IPS DF 19.7 (cell line): ENCODE measurements around the gene PRADC1.
A peak's percentile ranks its signal among the peaks of the same experiment; 100 is the strongest.

Experiments used
- DNase-seq: peaks from one replicate; pipeline ENCODE4 v3.0.0-alpha.2; 2013; ENCODE audit warnings: low read depth, low spot score

Gene PRADC1

GRCh38 chr2:73235315-73236028 lies 2.4 kb upstream of the PRADC1 start:
- no peak for DNase-seq

GRCh38 chr2:73233932-73234832 lies 1.1 kb upstream of the PRADC1 start, which contains the start of gene CCT7:
Gene CCT7 (plus strand): TSS chr2:73234308. CDS start chr2:73234379, 71 bp downstream.
- peak; percentile 89 for DNase-seq

GRCh38 chr2:73232403-73233153 lies 461 bp downstream of the PRADC1 start:
- no peak for DNase-seq

GRCh38 chr2:73228631-73229030 lies 4.4 kb downstream of the PRADC1 start:
- DNase-seq, result no peak

GRCh38 chr2:73227086-73227485 lies 6.0 kb downstream of the PRADC1 start:
- DNase-seq, result no peak

- DNase-seq, result no peak
Measured at GRCh38 chr2:73225513-73226360, 7.3 kb downstream of the PRADC1 start.

- DNase-seq, result no peak
Measured at GRCh38 chr2:73223821-73224220, 9.2 kb downstream of the PRADC1 start.

- DNase-seq, result no peak
Measured at GRCh38 chr2:73218298-73218697, 14.7 kb downstream of the PRADC1 start.

- no peak for DNase-seq
Measured at GRCh38 chr2:73217826-73218225, 15.2 kb downstream of the PRADC1 start.

- no peak for DNase-seq
Measured at GRCh38 chr2:73217160-73217559, 15.9 kb downstream of the PRADC1 start.

- no peak for DNase-seq
Measured at GRCh38 chr2:73215254-73215653, 17.8 kb downstream of the PRADC1 start.

GRCh38 chr2:73214120-73215035 lies 18.7 kb downstream of the PRADC1 start, which contains the start of gene SMYD5:
Gene SMYD5 (plus strand): TSS chr2:73214245. CDS start chr2:73214267, 22 bp downstream.
- no peak for DNase-seq

GRCh38 chr2:73212448-73213176 lies 20.4 kb downstream of the PRADC1 start:
- no peak for DNase-seq

GRCh38 chr2:73212098-73212447 lies 21.0 kb downstream of the PRADC1 start:
- DNase-seq, result no peak

- DNase-seq, result no peak
Measured at GRCh38 chr2:73210696-73211095, 22.3 kb downstream of the PRADC1 start.

GRCh38 chr2:73210019-73210418 lies 23.0 kb downstream of the PRADC1 start:
- DNase-seq, result no peak

- DNase-seq, result no peak
Measured at GRCh38 chr2:73208258-73208657, 24.8 kb downstream of the PRADC1 start.

- no peak for DNase-seq
Measured at GRCh38 chr2:73205611-73206010, 27.4 kb downstream of the PRADC1 start.

- no peak for DNase-seq
Measured at GRCh38 chr2:73203055-73203681, 29.9 kb downstream of the PRADC1 start.
